Neural cell (in vitro differentiated cells): Measurements from ENCODE around the gene SPATA19. TPM values are rescaled to one million over a fixed set of nuclear protein-coding genes. Genes with fewer than 3 reads are reported as not detected.

Experiments
- H2AFZ ChIP-seq: fragments of 200-600, 300-800 bp; sonication (generic), shearing (Covaris generic); 2 replicates; pipeline ENCODE4 v1.6.0; 2014; ENCODE audit warnings: low read depth, mild to moderate bottlenecking, antibody characterized with exemption, low read length, moderate library complexity
- H3F3A ChIP-seq: fragments of 200-600 bp; shearing (Covaris generic); 2 replicates; pipeline ENCODE4 v1.6.1; 2016; ENCODE audit warnings: mild to moderate bottlenecking, moderate library complexity, mixed read lengths, antibody characterized with exemption, low read length; ENCODE audit not compliant: insufficient read depth, poor library complexity, severe bottlenecking
- H3K27ac ChIP-seq: fragments of 200-600, 300-800 bp; sonication (generic), shearing (Covaris generic); 2 replicates; pipeline ENCODE4 v1.5.1; 2014; ENCODE audit warnings: mild to moderate bottlenecking, low read length, moderate library complexity
- H3K27me3 ChIP-seq: fragments of 300-800, 200-600 bp; sonication (generic), shearing (Covaris generic); 2 replicates; pipeline ENCODE4 v1.6.0; 2014; ENCODE audit warnings: mild to moderate bottlenecking, low read depth, low read length, moderate library complexity; ENCODE audit not compliant: insufficient read depth
- H3K36me3 ChIP-seq: fragments of 300-800, 200-600 bp; sonication (generic), shearing (Covaris generic); 2 replicates; pipeline ENCODE4 v1.5.1; 2014; ENCODE audit warnings: mild to moderate bottlenecking, antibody characterized with exemption, low read length, moderate library complexity; ENCODE audit not compliant: insufficient read depth
- H3K4me2 ChIP-seq: fragments of 300-800, 200-600 bp; sonication (generic), shearing (Covaris generic); 2 replicates; pipeline ENCODE4 v1.6.0; 2014; ENCODE audit warnings: mild to moderate bottlenecking, low read length
- H3K4me3 ChIP-seq: fragments of 300-800, 200-600 bp; sonication (generic), shearing (Covaris generic); 2 replicates; pipeline ENCODE4 v1.5.1; 2014; ENCODE audit warnings: mild to moderate bottlenecking, low read length, moderate library complexity
- H3K79me2 ChIP-seq: fragments of 200-600 bp; shearing (Covaris generic); replicated peaks from 2 replicates; pipeline ENCODE4 v1.6.0; 2014; ENCODE audit warnings: mild to moderate bottlenecking, low read length, moderate library complexity; ENCODE audit not compliant: insufficient read depth
- H3K9ac ChIP-seq: fragments of 300-800, 200-600 bp; sonication (generic), shearing (Covaris generic); 2 replicates; pipeline ENCODE4 v1.6.1; 2016; ENCODE audit warnings: mild to moderate bottlenecking, low read length, mixed read lengths
- H3K9me2 ChIP-seq: fragments of 200-600 bp; shearing (Covaris generic); 2 replicates; pipeline ENCODE4 v1.6.1; 2016; ENCODE audit warnings: mild to moderate bottlenecking, low read length, mixed read lengths; ENCODE audit not compliant: insufficient read depth
- H3K9me3 ChIP-seq: fragments of 200-600, 300-800 bp; sonication (generic), shearing (Covaris generic); 2 replicates; pipeline ENCODE4 v1.6.1; 2016; ENCODE audit warnings: mild to moderate bottlenecking, mixed run types, low read length, moderate library complexity, mixed read lengths
- H4K20me1 ChIP-seq: fragments of 200-600 bp; shearing (Covaris generic); 2 replicates; pipeline ENCODE4 v1.6.1; 2016; ENCODE audit warnings: mild to moderate bottlenecking, mixed run types; ENCODE audit not compliant: insufficient read depth
- EP300 ChIP-seq: fragments of 450-650 bp; conservative IDR thresholded peaks from 2 replicates; pipeline ENCODE4 v1.6.1; 2014; ENCODE audit warnings: antibody characterized with exemption, mild to moderate bottlenecking, moderate library complexity; ENCODE audit not compliant: poor library complexity, severe bottlenecking
- EZH2 ChIP-seq: fragments of 200-600, 300-800 bp; shearing (Covaris generic), sonication (generic); IDR thresholded peaks from 2 replicates; pipeline ENCODE4 v1.6.1; 2014; ENCODE audit warnings: antibody characterized with exemption, low read length, borderline replicate concordance, mild to moderate bottlenecking; ENCODE audit not compliant: insufficient read depth, poor library complexity, severe bottlenecking
- MXI1 ChIP-seq: fragments of 450-650 bp; conservative IDR thresholded peaks from 2 replicates; pipeline ENCODE4 v1.6.1; 2014; ENCODE audit warnings: antibody characterized with exemption, mild to moderate bottlenecking; ENCODE audit not compliant: poor library complexity, severe bottlenecking
- POLR2AphosphoS5 ChIP-seq: IDR thresholded peaks from 2 replicates; pipeline ENCODE4 v1.6.1; 2012
- RAD21 ChIP-seq: fragments of 450-650 bp; conservative IDR thresholded peaks from 2 replicates; pipeline ENCODE4 v1.6.1; 2014; ENCODE audit warnings: antibody characterized with exemption, mild to moderate bottlenecking, moderate library complexity
- REST ChIP-seq: IDR thresholded peaks from 2 replicates; pipeline ENCODE4 v1.6.1; 2012; ENCODE audit warnings: borderline replicate concordance
- SMC3 ChIP-seq: fragments of 450-650 bp; conservative IDR thresholded peaks from 2 replicates; pipeline ENCODE4 v1.6.1; 2014; ENCODE audit warnings: antibody characterized with exemption, mild to moderate bottlenecking, moderate library complexity; ENCODE audit not compliant: poor library complexity
- TAF1 ChIP-seq: IDR thresholded peaks from 2 replicates; pipeline ENCODE4 v1.6.1; 2012; ENCODE audit warnings: low read depth
- polyA plus RNA-seq: library from polyadenylated mRNA; depleted of rRNA; stranded (reverse); fragments of >200 nt; gene quantifications from 2 replicates; pipeline ENCODE4 v1.2.3, GENCODE V29; 2014
- TF ChIP-seq, protein P1 (sequence below): fragments of 450-650 bp; IDR thresholded peaks from 2 replicates; pipeline ENCODE4 v1.5.1; 2014; ENCODE audit warnings: antibody characterized with exemption, mild to moderate bottlenecking, moderate library complexity; ENCODE audit not compliant: poor library complexity, severe bottlenecking

The SPATA19 gene
- polyA plus RNA-seq, 1 donor from 2014 or later: not detected

DNA sequence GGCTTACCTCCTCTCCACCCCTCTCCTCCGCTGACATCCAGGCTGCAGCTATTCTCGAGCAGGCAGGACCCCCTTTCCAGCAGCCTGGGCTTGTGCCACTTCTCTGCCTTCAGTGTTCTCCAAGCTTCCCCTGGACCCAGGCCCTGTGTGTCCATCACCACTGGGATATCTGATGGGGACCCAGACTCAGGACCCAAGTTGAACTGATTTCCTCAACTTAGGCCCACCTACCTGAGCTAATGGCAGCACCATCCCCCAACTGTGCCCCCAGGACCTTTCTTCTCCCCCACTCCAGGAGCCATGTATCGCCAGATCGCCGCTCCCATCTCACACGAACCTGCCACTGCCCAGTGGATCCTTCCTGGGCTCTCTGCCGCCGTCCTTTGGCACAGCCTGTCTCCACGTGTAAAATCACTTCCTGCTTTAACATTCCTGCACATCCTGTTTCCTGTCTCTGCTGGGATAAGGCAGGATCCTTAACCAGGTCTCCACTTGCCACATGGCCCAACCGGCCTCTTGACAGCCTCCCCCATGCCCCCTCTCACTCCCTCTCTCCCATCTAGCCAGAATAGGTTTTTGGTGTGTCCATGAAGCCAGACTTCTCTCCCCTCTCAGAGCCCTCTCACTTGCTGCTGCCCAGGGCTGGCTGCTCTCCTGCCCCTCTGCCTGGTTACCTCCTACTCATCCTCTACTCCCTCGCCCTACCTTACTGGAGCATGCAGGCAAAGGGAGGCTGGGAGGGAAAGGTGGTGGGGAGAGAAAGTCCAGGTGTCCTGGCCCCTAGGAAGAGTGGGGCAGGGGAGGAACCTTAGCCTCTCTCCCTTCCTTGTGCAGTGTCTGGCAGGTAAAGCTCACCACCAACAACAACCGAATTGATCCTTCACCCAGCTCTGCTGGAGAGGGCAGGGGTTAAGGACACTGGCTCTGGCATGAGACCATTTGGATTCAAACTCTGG, 9.4 kb downstream of the SPATA19 start:
- H3K9ac ChIP-seq: no peak overlapping the region
- H3K4me2 ChIP-seq: no peak overlapping the region
- H3K27ac ChIP-seq: no peak overlapping the region
- H3K4me3 ChIP-seq: no peak overlapping the region
- H4K20me1 ChIP-seq: no peaks in the 10 kb centered on the region
- no peaks in the 10 kb centered on the region for H3F3A ChIP-seq
- H3K36me3 ChIP-seq: no peaks in the 10 kb centered on the region
- no peaks in the 10 kb centered on the region for H3K27me3 ChIP-seq
- H2AFZ ChIP-seq: no peak overlapping the region
- no peaks in the 10 kb centered on the region for H3K9me2 ChIP-seq
- no peaks in the 10 kb centered on the region for H3K9me3 ChIP-seq
- no peak for TF ChIP-seq TAF1
- H3K79me2 ChIP-seq: no peaks in the 10 kb centered on the region

DNA sequence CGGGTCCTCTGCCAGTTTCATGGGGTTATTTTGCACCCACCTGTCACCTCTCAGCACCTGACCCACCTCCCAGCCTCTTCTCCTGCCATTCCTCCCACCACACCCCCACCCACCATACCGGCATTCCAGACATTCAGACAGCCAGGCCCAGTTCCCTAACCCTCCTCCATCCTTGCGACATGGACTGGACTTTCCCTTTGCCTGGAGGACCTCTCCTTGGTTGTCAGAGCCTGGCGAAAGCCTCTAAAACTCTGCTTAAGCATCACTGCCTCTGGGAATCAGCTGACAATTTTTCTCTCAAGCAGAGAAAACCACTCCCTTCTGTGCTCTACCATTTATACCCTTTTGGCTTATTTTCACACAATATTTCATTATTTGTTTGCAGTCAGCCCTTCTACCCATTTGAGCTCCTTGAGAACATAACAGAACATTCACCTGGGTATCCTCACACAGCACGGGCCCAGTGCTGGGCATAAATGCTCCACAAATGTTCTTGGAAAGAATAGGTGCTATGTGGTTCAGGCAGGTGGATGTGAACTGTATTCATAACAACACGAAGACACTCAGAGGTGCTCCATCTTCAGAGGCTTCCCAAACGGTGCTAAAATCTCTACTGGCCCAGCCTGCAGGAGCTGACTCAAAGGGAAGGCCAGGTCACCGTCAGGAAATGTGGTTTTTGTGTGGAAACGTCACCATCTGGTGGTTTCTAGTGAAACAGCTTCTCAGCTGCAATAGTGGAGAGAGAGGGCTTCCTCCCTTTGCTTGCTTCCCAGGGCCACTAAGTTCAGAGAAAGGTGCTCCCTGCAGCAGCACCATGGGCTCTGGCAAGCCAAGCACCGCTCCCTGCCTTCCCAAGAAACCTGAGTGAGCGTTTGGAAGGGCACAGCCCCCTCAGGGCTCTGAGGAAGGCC, 10.4 kb downstream of the SPATA19 start:
- no peaks in the 10 kb centered on the region for H3K27me3 ChIP-seq
- TF ChIP-seq, protein P1, sequence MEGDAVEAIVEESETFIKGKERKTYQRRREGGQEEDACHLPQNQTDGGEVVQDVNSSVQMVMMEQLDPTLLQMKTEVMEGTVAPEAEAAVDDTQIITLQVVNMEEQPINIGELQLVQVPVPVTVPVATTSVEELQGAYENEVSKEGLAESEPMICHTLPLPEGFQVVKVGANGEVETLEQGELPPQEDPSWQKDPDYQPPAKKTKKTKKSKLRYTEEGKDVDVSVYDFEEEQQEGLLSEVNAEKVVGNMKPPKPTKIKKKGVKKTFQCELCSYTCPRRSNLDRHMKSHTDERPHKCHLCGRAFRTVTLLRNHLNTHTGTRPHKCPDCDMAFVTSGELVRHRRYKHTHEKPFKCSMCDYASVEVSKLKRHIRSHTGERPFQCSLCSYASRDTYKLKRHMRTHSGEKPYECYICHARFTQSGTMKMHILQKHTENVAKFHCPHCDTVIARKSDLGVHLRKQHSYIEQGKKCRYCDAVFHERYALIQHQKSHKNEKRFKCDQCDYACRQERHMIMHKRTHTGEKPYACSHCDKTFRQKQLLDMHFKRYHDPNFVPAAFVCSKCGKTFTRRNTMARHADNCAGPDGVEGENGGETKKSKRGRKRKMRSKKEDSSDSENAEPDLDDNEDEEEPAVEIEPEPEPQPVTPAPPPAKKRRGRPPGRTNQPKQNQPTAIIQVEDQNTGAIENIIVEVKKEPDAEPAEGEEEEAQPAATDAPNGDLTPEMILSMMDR: peak; percentile 98
- TF ChIP-seq POLR2AphosphoS5: no peak
- no peak for TF ChIP-seq EP300
- peak; percentile 99 for TF ChIP-seq RAD21
- no peak for TF ChIP-seq EZH2
- peak; percentile 100 for TF ChIP-seq SMC3
- H3K9me2 ChIP-seq: no peaks in the 10 kb centered on the region
- H3K9me3 ChIP-seq: no peaks in the 10 kb centered on the region
- no peak overlapping the region for H3K4me3 ChIP-seq
- no peaks in the 10 kb centered on the region for H3K36me3 ChIP-seq
- no peak overlapping the region for H2AFZ ChIP-seq
- no peak overlapping the region for H3K4me2 ChIP-seq
- no peaks in the 10 kb centered on the region for H3K79me2 ChIP-seq
- H3F3A ChIP-seq: no peaks in the 10 kb centered on the region
- no peaks in the 10 kb centered on the region for H4K20me1 ChIP-seq
- H3K9ac ChIP-seq: no peak overlapping the region
- no peak overlapping the region for H3K27ac ChIP-seq

DNA sequence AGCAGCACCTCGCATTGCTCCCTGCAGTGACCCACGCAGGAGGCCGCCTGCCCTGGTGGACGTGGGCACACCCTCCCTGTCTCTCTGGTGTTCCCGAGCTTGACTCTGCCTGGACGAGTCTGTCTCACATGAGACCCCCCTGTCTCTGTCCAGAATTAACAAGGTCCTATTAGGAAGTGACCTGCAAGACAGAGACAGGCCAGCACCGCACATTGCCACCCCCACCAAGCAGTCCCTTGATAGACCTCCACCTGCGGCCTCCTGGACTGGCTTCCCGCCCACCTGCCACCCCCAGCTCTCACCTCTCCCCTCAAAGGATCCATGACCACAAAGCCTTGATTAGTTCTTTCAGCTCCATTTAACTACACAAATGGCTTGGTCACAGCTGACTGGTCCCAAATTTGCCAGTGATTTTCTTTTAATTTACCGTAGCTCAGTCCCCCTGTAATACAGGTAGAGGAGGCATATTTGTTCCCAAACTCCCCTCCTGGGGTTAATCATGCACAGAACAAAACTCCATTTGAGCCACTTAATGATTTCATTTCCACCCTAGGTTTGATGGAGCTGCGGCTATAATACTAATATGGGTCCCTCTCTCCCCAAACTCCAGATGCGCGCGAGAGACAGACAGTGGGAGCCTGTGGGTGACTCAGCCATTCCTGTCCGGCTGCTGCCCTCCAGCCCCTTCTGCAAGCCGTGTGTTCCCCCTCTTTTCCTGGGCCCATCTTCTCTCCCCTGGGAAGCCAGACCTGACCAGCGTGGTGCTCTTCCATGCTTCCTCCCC, 11.2 kb downstream of the SPATA19 start:
- Histone ChIP-seq H2AFZ (no peak overlapping the region), H3K9me2 (no peaks in the 10 kb centered on the region), H3K79me2 (no peaks in the 10 kb centered on the region), H3K27ac (no peak overlapping the region), H3K9me3 (no peaks in the 10 kb centered on the region), H3K4me2 (no peak overlapping the region), H3F3A (no peaks in the 10 kb centered on the region), H3K36me3 (no peaks in the 10 kb centered on the region), H3K9ac (no peak overlapping the region), H3K27me3 (no peaks in the 10 kb centered on the region), H4K20me1 (no peaks in the 10 kb centered on the region), H3K4me3 (no peak overlapping the region)
- TF ChIP-seq POLR2AphosphoS5: no peak
- no peak for TF ChIP-seq SMC3
- TF ChIP-seq EP300: no peak
- no peak for TF ChIP-seq EZH2
- no peak for TF ChIP-seq RAD21
- TF ChIP-seq TAF1: no peak
- no peak for TF ChIP-seq MXI1
- TF ChIP-seq, protein P1: no peak
- no peak for TF ChIP-seq REST
